Right renal pelvis (tissue), 4 donors: ENCODE results near the gene ADCY4. TPM values are rescaled to one million over a fixed set of nuclear protein-coding genes. Genes with fewer than 3 reads are reported as not detected.
"Not testable (repeated sequence)": the region's sequence is repeated elsewhere in the genome, so short reads cannot be mapped to it uniquely, and the experiment has no call there.

Source experiments
- DNase-seq, 4 donors: peaks; one replicate each; pipeline ENCODE4 v3.0.0-alpha.2; 2013; ENCODE audit warnings: low read depth in 4 of 4, low spot score in 3 of 4, missing footprints in 1 of 4
- polyA plus RNA-seq, 4 donors: library from polyadenylated mRNA; unstranded; fragments of 120-200 nt; gene quantifications; one replicate each; pipeline ENCODE4 v1.2.1, GENCODE V29; 2013; ENCODE audit not compliant: insufficient read length in 4 of 4

Gene ADCY4
- polyA plus RNA-seq, 4 donors = 15.6 to 24.9 (median 20.4) TPM

- no peak for DNase-seq
Observed at GRCh38 chr14:24340606-24341005, 5.7 kb upstream of the ADCY4 start.

- no peak for DNase-seq
Observed at GRCh38 chr14:24339284-24340151, 4.6 kb upstream of the ADCY4 start, which contains the start of gene RIPK3. TSS of gene RIPK3 (minus strand) at chr14:24339991. CDS start at chr14:24339826, 165 bp downstream.

GRCh38 chr14:24338843-24339242 lies 4.0 kb upstream of the ADCY4 start:
- DNase-seq = no peak

- DNase-seq = no peak
Observed at GRCh38 chr14:24337824-24338175, 2.9 kb upstream of the ADCY4 start.

GRCh38 chr14:24337144-24337823 lies 2.4 kb upstream of the ADCY4 start:
- DNase-seq = no peak

GRCh38 chr14:24335461-24336171 lies 745 bp upstream of the ADCY4 start:
- no peak for DNase-seq

- no peak for DNase-seq
Observed at GRCh38 chr14:24332268-24332993, 2.4 kb downstream of the ADCY4 start.

GRCh38 chr14:24331731-24332267 lies 3.1 kb downstream of the ADCY4 start:
- DNase-seq = no peak

GRCh38 chr14:24330973-24331674 lies 3.7 kb downstream of the ADCY4 start:
- no peak for DNase-seq

- no peak for DNase-seq
Observed at GRCh38 chr14:24329736-24330135, 5.1 kb downstream of the ADCY4 start.

GRCh38 chr14:24329073-24329663 lies 5.7 kb downstream of the ADCY4 start:
- no peak for DNase-seq

- DNase-seq = not testable (repeated sequence)
Observed at GRCh38 chr14:24327914-24328313, 7.0 kb downstream of the ADCY4 start.

GRCh38 chr14:24327303-24327702 lies 7.6 kb downstream of the ADCY4 start:
- DNase-seq = no peak

- no peak for DNase-seq
Observed at GRCh38 chr14:24325963-24326362, 8.9 kb downstream of the ADCY4 start.

GRCh38 chr14:24325041-24325530 lies 9.8 kb downstream of the ADCY4 start:
- no peak for DNase-seq

GRCh38 chr14:24324024-24324423 lies 10.8 kb downstream of the ADCY4 start:
- no peak for DNase-seq

GRCh38 chr14:24323341-24323740 lies 11.5 kb downstream of the ADCY4 start:
- no peak for DNase-seq

- no peak for DNase-seq
Observed at GRCh38 chr14:24322672-24323071, 12.2 kb downstream of the ADCY4 start.
